Esophagus muscularis mucosa (tissue), 4 donors: ENCODE data around the gene SLC28A1. TPM values are rescaled to one million over a fixed set of nuclear protein-coding genes. Genes with fewer than 3 reads are reported as not detected.

Experiments
- DNase-seq: peaks from one replicate; pipeline ENCODE4 v3.0.0-alpha.2; 2017; ENCODE audit errors: extremely low spot score
- H3K27ac ChIP-seq, 4 donors: fragments of 200-600 bp; sonication (generic); replicated peaks in 1 of 4; 1 replicate in 3 of 4; 2 replicates in 1 of 4; pipeline ENCODE4 v1.5.1; 2016 to 2019; ENCODE audit warnings: mild to moderate bottlenecking in 1 of 4
- H3K27me3 ChIP-seq, 4 donors: fragments of 200-600 bp; sonication (generic); one replicate each; pipeline versions ENCODE4 v1.5.1 to v1.6.0; 2016 to 2019
- H3K36me3 ChIP-seq, 4 donors: fragments of 200-600 bp; sonication (generic); one replicate each; pipeline ENCODE4 v1.5.1; 2016 to 2019
- H3K4me1 ChIP-seq, 4 donors: fragments of 200-600 bp; sonication (generic); one replicate each; pipeline ENCODE4 v1.5.1; 2016 to 2019
- H3K4me3 ChIP-seq, 4 donors: fragments of 200-600 bp; sonication (generic); 1 replicate in 2 of 4; 2 replicates in 2 of 4; pipeline ENCODE4 v1.5.1; 2016 to 2019; ENCODE audit warnings: mild to moderate bottlenecking in 4 of 4, moderate library complexity in 1 of 4
- H3K9me3 ChIP-seq, 4 donors: fragments of 200-600 bp; sonication (generic); 1 replicate in 3 of 4; 2 replicates in 1 of 4; pipeline ENCODE4 v1.5.1; 2016 to 2019
- CTCF ChIP-seq, 3 experiments: fragments of 200-600 bp in 2 of 3; fragments of 450-650 bp in 1 of 3; sonication (generic) in 2 of 3; IDR thresholded peaks; one replicate each; pipeline ENCODE4 v1.5.1; 2017 to 2019; ENCODE audit warnings: antibody characterized with exemption in 3 of 3, mild to moderate bottlenecking in 2 of 3, moderate library complexity in 1 of 3
- EP300 ChIP-seq: sonication (generic); formaldehyde crosslinking; IDR thresholded peaks from one replicate; pipeline ENCODE4 v1.6.1; 2017; ENCODE audit warnings: antibody characterized with exemption
- POLR2A ChIP-seq: fragments of 450-650 bp; IDR thresholded peaks from one replicate; pipeline ENCODE4 v1.6.1; 2017; ENCODE audit warnings: antibody characterized with exemption, moderate library complexity, mild to moderate bottlenecking, low read depth
- POLR2AphosphoS5 ChIP-seq, 2 donors: sonication (generic); formaldehyde crosslinking; IDR thresholded peaks; one replicate each; pipeline ENCODE4 v1.6.1; 2017; ENCODE audit warnings: antibody characterized with exemption in 2 of 2
- WGBS: methylation state at CpG from one replicate; pipeline ENCODE4 v1.1.5; 2018; 5-methylcytosine and 5-hydroxymethylcytosine counted together
- intact Hi-C: fragments of 100-400 bp; cut with DNase I; formaldehyde crosslinking; loops from one replicate; pipeline ENCODE4 v1.15.1; 2023
- total RNA-seq, 4 donors: library from RNA; depleted of rRNA; stranded (reverse); fragments of >200 nt; gene quantifications; one replicate each; pipeline versions ENCODE4 v1.1.0 to v1.2.1, GENCODE V29; 2016

SLC28A1 gene
- total RNA-seq, 4 donors from 2014 or later, result 0.23 TPM; not detected in 3

GRCh38 chr15:84858231-84858630 is 26.2 kb upstream of the SLC28A1 start:
- H3K4me3 ChIP-seq, result no peak overlapping the region
- no peaks in the 10 kb centered on the region for H3K9me3 ChIP-seq
- no peaks in the 10 kb centered on the region for H3K27me3 ChIP-seq
- over 99% methylated on average over 11 of the region's 11 CpGs for WGBS
- intact Hi-C loops, result no loop called here
- no peak for TF ChIP-seq CTCF (IDR thresholded peaks at IDR 0.05)
- TF ChIP-seq POLR2A, result no peak
- no peak for TF ChIP-seq POLR2AphosphoS5 (IDR thresholded peaks at IDR 0.05)
- no peak for TF ChIP-seq EP300
- H3K27ac ChIP-seq, result no peak overlapping the region
- DNase-seq, result no peak
- H3K36me3 ChIP-seq, result peaks cover 4 to 60% (median 52%) of the 10 kb centered on the region in 4 donors
- H3K4me1 ChIP-seq, result peaks cover 0 to 18% (median under 1%) of the 10 kb centered on the region in 4 donors

GRCh38 chr15:84859144-84859543 is 25.3 kb upstream of the SLC28A1 start:
- intact Hi-C loops, result no loop called here
- Histone ChIP-seq H3K4me1 (peaks cover 8 to 27% (median 10%) of the 10 kb centered on the region in 4 donors), H3K4me3 (no peak overlapping the region), H3K27ac (no peak overlapping the region), H3K27me3 (no peaks in the 10 kb centered on the region), H3K36me3 (peaks cover 4 to 69% (median 61%) of the 10 kb centered on the region in 4 donors), H3K9me3 (no peaks in the 10 kb centered on the region)
- WGBS, result 100% methylated on average over 2 of the region's 8 CpGs
- TF ChIP-seq EP300, result no peak
- no peak for TF ChIP-seq POLR2A
- no peak for TF ChIP-seq CTCF (IDR thresholded peaks at IDR 0.05)
- TF ChIP-seq POLR2AphosphoS5 (IDR thresholded peaks at IDR 0.05), result no peak
- DNase-seq, result no peak

GRCh38 chr15:84859651-84860050 is 24.8 kb upstream of the SLC28A1 start:
- intact Hi-C loops, result no loop called here
- WGBS, result over 99% methylated on average over 14 of the region's 15 CpGs
- Histone ChIP-seq H3K27ac (no peak overlapping the region), H3K4me3 (no peak overlapping the region), H3K27me3 (no peaks in the 10 kb centered on the region), H3K4me1 (peaks cover 12 to 31% (median 14%) of the 10 kb centered on the region in 4 donors), H3K9me3 (no peaks in the 10 kb centered on the region), H3K36me3 (peaks cover 4 to 74% (median 65%) of the 10 kb centered on the region in 4 donors)
- DNase-seq, result no peak
- TF ChIP-seq CTCF (IDR thresholded peaks at IDR 0.05), result no peak
- no peak for TF ChIP-seq EP300
- no peak for TF ChIP-seq POLR2AphosphoS5 (IDR thresholded peaks at IDR 0.05)
- no peak for TF ChIP-seq POLR2A

GRCh38 chr15:84861781-84862180 is 22.7 kb upstream of the SLC28A1 start:
- Histone ChIP-seq H3K27ac (no peak overlapping the region), H3K4me3 (no peak overlapping the region), H3K9me3 (no peaks in the 10 kb centered on the region), H3K27me3 (no peaks in the 10 kb centered on the region), H3K36me3 (peaks cover 4 to 80% (median 60%) of the 10 kb centered on the region in 4 donors), H3K4me1 (peaks cover 12 to 18% (median 14%) of the 10 kb centered on the region in 4 donors)
- 81% methylated on average over 3 of the region's 3 CpGs for WGBS
- no peak for DNase-seq
- no peak for TF ChIP-seq POLR2A
- intact Hi-C loops, result no loop called here

GRCh38 chr15:84862214-84862975 is 22.1 kb upstream of the SLC28A1 start:
- Histone ChIP-seq H3K4me1 (peaks cover 12 to 18% (median 14%) of the 10 kb centered on the region in 4 donors), H3K4me3 (no peak overlapping the region), H3K27me3 (no peaks in the 10 kb centered on the region), H3K9me3 (no peaks in the 10 kb centered on the region), H3K27ac (no peak overlapping the region), H3K36me3 (peaks cover under 1 to 80% (median 59%) of the 10 kb centered on the region in 4 donors)
- no peak for DNase-seq
- intact Hi-C loops, result no loop called here
- 97% methylated on average over 13 of the region's 17 CpGs for WGBS
- TF ChIP-seq POLR2A, result no peak
